ENCODE data around the gene CAMK2A.

- TF ChIP-seq CTCF (IDR thresholded peaks at IDR 0.05): no peak
- no peak for TF ChIP-seq POLR2A (IDR thresholded peaks at IDR 0.05)
These were observed 54.7 kb downstream of the CAMK2A start for GRCh38 chr5:150234576-150235499.
